Stimulated activated CD8-positive, alpha-beta memory T cell treated with anti-CD3 and anti-CD28 coated beads, Interleukin-2, amount 100 ng/mL, for 1 hour (primary cell): ENCODE results near the gene CEP72.

Experiments
- DNase-seq, 2 donors: peaks; one replicate each; pipeline ENCODE4 v3.0.0-alpha.2; 2020; ENCODE audit warnings: low read depth in 2 of 2

CEP72 gene

DNA sequence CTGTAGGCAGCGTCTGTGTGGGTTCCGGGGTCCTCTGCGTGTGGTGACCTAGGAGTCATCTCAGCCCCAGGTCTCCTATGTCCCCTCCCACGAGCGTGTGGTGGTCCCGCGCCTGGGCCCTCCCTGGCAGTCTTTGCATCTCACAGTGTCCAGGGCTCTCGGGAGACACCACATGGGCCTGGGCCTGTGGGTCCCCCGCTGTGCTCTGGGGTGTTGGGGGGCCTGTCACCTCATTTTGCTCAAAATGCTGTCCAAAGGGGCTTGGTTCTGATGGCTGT, 27.1 kb downstream of the CEP72 start:
- no peak for DNase-seq

DNA sequence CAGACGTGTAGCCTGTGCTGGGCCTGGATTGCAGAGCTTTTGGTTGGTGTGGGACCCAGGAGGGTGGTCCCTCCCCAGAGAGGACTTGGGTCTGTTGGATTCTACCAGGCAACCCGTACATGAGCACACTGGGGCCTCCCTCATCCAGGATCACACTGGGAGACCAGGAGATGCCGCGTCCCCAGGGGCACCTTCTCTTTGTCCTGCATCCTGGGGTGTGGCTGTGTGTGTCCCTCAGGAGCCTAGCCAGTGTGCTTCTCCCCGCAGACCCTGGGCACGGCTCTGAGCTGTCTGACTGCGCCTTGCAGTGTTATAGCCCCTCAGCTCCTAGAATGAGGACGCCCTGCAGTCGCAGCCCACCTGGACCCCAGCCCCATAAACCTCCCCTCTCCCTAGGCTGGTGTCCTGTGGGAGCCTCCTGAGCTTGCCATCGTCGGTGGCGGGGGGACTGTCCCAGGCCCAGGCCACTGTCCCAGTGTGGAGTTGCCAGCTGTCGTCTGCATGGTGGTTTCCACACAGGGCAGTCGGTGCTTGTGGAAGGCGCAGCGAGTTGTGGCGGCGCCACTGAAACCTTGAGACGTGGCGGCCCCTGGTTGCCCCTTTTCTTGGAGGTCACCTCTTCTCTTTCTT, 27.6 kb downstream of the CEP72 start:
- DNase-seq: no peak

DNA sequence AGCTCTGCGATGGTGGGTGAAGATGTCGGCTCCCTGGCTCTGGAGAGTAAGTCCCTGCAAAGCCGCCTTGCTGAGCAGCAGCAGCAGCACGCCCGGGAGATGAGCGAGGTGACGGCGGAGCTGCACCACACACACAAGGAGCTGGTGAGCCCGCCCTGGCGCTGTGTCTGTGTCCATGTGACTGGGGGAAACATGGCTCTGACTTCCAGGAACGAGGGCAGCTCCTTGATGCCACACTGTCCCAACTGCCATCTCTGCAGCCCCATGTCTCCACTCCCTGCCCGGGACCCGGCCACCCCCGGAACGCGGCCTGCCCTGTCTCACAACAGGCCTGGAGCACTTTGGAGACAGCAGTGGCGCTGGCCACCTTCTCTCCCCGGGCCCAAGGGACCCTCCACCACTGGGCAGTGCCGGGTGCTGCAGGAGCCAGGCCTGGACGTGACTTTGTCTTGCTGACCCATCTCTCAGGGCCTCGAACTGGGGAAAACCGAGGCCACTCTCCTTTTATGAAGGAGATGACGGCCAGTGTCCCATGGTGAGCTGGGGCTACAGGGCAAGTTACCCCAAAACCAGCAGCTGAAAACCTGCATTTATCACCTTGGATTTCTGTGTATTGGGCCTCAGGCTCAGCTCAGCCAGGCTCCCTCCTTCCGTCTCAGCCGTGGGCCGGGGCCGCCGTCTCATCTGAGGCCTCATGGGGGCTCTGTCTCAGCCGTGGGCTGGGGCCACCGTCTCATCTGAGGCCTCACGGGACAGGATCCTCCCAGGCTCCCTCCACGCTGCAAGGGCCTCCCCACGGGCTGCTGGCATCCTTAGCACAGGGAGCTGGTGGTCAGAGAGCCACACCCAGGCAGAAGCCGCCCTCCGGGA, 28.6 kb downstream of the CEP72 start:
- DNase-seq: no peak

DNA sequence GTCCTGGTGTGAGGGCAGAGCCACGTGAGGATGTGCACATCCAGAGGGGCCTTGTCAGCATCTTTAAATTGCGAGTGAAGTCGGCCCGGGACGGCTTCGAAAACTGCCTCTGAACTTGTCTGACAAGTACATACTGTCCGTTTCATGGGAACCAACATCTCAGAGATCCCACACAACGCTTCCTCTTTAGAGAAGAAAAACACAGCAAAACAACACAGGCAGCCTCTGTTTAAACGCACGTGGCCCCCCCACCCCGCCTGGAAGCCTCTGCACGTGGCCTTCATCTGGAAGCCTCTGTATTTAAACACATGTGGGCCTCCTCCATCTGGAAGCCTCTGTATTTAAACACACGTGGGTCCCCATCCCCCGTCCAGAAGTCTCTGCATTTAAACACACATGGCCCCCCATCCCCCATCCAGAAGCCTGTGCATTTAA, 29.2 kb downstream of the CEP72 start:
- no peak for DNase-seq

DNA sequence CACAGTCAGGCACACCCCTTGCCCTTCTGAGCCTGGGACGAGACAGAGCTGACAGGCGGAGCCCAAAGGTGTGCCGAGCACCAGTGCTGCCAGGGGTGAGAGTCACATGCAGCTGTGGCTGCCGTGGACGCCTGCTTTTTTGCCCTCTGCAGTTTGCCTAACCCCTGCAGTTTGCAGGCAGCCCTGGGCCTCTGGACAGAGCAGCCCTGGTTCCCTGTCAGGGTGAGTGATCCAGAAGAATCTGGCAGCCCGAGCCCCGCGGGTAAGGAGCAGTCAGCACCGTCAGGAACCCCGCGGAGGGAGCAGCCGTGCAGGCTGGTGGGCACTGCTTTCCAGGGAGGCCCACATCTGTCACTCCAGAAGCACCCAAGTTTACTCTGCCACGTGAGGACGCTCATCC, 30.3 kb downstream of the CEP72 start:
- DNase-seq: no peak

DNA sequence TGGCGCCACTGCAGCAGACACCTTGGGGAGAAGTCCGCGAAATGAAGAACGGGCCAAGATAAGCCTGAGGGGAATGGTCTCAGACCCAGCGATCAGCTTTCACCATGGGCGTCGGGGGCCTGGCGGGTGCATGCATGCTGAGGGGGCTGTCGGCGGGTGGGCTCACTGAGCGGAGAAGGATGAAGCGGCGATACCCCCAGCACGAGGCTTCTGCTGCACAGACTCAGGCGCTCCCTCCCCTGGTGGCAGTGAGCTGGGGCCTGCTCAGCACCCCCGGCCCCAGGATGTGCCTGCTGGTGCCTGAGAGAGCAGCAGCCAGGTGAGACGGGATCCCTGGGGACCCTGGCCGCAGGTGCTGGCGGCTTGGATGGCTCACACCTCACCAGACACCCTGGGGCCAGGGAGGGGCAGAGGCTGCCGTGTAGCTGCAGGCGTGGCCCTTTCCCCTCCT, 31.2 kb downstream of the CEP72 start:
- no peak for DNase-seq

DNA sequence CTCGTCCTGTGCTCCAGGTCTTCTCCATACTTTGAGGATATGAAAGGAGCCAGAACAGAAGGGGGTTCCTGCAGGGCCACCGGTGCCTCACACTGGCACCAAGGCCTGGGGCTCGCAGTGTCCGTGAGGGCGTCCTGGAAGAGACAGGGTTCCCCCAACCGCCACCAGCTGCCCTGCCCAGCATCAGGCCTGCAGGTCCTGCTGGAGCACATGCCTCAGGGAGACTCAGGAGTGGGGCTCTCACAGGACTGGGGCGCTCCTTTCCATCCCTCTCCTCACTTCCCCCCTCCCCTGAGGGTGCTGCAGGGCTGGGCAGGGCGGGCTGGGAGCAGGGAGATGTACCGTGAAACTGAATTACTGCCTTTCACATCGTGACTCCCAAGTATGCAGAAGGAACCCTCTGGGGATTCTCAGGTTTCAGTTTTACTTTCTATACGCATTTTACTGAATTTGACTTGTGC, 31.7 kb downstream of the CEP72 start:
- DNase-seq: no peak

DNA sequence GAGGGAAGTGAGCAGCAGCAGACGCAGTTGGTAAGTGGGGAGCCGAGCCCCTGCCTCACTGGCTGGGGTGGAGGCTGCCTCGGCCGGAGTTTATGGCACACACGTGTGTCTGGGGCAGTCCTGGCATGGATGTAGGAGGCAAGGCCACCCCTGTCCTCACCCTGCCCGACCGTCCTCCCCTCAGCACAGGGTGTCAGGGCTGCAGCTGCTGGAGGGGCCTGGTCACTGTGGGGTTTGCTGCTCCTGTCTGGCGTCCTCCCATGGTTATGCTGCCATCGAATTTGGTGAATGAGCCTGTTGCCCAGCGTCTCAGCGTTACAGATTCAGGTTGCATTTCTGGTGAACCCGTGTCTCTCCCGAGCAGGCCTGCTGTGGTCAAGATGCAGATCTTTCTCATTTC, 32.4 kb downstream of the CEP72 start:
- no peak for DNase-seq

DNA sequence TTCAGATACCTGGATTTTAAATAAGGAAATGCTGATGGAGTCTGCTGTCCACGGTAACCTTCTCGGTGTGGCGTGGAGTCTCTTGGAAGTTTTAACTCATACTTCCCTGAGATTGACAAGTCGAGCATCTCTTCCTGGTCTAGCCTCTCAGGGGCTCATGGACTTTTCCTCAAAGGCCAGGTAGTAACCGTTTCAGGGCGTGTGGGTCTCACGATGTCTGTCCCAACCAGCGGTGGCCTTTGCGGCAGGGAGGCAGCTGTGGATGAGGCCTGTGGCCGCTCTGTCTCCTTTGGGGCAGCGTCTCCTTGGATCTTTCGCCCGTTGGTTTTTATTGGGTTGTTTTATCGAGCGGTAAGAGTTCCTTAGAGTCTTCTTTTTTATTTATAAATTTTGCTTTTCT, 32.8 kb downstream of the CEP72 start:
- no peak for DNase-seq

DNA sequence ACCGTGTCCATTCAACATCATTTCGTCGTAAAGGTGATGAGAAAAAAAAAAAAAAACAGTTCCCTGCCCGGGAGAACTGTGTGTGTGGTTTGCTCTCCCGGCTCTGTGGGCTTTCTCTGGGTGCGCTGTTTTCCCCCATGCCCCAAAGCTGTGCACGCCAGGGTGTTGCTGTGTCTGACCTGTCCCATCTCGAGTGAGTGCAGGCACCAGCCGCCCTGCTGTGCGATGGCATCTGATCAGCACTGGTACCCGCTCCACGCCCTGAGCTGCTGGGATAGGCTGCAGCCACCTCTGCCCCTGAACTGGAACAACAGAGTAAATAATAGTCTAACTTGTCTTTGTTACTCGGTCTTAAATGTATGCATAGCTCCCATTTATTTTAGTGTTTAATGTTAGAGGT, 33.3 kb downstream of the CEP72 start:
- no peak for DNase-seq

DNA sequence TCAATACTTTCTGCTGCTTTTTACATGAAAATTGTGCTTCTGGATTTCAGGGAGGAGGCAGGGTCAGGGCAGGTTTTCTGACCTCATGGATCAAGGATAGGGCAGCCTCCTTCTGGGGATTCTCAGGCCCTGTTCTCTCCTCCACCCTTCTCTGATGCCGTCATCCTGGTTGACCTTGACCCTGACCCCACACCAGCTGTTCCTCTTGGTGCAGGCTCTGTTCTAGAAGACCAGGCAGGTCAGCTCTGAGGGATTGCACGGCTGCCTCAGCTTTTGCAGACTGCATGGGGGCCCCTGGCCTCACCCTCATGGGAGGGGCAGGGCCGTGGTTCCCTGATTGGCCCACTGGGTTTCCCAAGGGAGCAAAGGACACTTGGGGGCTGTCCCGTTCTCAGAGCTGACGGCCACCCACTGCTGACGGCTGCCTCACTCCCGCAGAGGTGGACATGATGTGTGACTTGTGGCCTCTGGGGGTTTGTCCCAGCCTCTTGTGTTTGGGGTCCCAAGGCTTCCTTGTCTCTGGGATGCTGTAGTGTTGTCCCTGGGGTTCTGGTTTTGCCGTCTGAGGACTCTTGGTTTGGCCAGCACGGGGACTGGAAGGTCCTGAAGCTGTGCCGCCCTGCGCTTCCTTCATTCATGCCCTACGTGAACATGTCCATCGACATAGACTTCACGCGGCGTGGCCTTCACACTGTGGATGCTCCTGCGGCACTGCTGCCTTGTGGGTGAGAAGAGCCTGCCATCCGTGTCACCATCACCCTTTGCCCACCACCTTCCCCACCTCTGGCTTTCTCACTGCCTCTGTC, 34.5 kb downstream of the CEP72 start:
- DNase-seq: no peak

DNA sequence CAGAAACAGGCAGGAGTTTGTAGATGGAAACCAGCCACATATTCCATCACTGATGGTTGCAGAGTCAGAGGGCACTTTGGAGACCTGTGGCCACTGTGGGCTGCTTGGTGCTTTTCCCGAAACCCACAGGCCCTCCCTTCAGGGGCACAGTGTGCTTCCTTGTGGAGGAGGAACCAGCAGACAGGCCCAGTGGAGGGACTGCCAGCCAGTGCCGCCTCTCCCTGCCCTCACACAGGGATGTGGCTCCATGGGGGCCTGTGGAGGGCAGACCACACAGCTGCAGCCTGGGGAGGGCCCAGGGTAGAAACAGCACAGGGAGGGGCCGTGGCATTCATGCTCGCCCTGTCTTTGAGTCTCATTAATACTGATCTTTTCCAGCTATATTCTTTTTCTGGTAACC, 35.2 kb downstream of the CEP72 start:
- no peak for DNase-seq

DNA sequence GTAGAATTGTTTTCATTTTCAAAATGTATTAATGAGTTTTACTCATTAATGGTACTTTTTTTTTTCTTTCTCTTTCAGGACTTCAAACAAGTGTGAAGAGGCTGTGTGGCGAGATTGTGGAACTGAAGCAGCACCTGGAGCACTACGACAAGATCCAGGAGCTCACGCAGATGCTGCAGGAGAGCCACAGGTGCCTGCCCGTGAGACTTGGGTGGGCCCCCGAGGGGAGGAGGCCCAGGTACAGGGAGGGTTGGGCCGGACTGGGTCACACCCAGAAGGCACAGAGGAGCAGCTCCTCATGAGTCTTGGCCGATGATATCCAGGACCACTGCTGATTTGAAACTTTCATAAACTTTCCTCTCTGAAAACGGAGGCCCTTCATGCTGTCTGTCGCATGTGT, 35.6 kb downstream of the CEP72 start:
- DNase-seq: no peak

DNA sequence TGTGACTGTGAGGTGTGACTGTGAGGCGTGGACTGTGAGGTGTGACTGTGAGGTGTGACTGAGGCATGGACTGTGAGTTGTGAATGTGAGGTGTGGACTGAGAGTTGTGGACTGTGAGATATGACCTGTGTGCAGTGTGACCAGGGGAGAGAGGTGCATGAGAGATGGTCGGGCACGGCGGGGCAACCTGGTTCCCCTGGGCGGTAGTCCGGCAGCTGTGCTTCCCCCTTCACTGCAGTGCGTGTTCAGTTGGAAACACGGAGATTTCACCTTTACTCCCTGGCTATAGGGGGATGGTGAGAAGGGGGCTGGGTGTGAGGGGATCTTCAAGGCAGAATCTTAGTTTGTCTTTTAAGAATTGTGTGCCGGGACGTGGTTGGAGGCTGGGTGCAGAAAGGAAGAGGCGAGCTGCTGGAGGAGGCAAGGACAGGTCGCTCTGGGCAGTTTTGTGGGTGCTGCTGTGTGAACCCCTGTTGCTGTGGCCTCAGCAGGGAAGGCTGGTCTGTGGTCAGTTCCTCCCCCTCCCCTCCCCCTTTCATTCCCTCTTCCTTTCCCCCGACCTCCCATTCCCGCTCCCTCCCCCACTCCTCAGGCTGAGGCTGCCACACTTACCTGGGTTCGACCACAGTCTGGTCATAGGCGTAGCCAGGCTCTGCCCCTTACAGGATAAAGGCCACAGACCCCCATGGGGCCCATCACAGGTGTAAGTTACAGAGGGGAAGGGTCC, 39.3 kb downstream of the CEP72 start:
- DNase-seq: no peak

DNA sequence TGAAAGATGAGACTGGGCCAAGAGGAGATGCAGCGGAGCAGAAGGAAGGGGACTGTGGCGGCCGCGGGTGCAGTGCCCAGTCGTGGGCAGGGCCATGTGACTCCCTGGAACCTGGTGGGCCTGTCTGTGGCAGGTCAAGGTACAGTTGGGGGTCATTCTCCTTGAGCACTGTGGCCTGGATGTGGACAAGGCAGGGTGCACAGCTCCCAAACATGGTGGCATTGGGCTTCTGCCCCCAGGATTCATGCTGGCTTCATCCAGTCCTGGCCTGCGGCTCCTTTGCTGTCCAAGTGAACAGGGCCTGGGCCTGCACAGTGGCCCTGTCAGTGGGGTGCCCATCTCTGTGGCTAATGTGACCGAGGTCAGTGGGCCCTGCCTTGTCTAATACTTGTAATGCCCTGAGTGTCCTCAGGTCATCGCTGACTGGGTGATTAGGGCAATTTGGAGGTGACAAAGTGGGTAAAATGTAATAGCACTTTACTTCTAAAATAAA, 39.9 kb downstream of the CEP72 start:
- DNase-seq: no peak

DNA sequence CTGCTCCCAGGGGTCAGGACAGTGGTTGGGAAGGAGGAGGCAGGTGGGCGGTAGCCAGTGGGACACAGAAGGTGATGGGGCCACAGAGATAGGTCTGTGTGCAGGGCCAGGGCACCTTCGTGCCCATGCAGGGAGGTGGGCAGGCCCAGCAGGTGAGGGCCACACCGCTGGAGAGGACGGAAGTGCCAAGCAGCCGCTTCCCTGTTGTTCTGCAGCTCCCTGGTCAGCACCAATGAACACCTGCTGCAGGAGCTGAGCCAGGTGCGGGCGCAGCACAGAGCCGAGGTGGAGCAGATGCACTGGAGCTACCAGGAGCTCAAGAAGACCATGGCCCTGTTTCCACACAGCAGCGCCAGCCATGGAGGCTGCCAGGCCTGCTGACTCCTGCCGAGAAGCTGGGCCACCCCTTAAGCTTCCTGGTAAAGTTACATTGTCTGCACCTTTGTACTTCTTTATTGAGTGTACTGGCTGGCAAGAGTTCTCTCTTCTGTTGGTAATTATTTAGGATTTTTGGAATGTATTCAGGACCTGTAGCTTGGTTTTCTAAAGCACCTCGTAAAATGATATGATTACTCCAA, 40.7 kb downstream of the CEP72 start:
- no peak for DNase-seq

DNA sequence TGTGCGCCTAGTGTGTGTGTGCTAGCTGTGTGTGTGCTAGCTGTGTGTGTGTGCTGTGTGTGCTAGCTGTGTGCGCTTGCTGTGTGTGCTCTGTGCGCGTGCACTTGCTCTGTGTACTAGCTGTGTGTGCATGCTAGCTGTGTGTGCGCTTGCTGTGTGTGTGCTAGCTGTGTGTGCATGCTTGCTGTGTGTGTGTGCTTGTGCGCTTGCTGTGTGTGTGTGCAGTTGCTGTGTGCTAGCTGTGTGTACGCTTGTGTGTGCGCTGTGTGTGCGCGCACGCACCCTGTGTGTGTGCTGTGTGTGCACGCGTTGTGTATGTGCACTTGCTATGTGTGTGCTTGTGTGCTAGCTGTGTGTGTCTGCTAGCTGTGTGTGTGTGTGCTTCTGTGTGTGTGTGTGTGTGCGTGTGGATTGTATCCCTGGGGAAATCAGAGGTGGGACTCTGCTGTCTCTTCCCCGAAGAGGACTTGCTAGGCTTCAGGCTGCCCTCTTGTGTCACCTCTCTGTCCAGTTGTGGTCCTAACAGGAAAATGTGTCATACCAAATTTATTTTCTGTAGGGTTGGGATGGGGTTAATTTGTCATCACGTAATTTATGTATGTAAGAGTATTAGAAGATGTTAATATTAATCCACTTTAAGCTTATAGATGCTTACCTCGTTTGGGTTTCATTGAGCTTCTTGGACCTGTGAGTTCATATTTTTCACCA, 42.1 kb downstream of the CEP72 start:
- no peak for DNase-seq

DNA sequence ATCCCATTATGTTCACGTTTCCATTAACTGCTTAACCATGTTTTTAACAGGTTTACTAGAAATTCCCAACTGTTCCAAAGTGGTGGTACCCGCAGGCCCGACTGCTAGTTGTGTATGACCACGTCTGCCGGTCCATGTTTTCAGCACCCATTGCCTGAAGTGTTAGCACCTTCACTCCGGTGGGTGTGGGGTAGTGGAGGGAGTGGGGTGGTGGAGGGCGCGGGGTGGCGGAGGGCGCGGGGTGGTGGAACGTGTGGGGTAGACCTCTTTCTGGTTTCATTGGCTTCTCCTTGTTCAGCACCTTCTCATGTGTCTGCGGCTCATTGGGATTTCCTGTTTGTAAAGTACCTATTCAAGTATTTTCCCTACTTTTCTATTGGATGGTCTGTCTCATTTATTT, 43.3 kb downstream of the CEP72 start:
- DNase-seq: no peak

DNA sequence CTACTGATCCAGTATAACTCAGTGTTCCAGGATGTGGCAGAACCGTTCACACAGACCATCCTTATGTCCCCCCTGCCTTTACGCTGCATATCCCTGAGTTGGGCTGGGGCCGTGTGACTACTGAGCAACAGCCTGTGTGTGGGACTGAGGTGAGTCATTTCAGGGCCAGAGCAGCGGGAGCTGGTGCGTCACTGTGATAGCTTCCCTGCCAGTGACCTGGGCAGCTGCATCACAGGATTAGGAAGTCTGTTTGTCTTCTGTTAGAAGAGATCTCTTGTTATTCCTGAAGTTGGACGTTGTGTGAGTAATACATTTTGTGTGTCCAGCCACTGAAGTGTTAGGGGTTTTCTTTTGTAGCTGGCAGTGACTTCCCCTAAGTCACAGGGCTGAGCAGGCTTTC, 45.4 kb downstream of the CEP72 start:
- no peak for DNase-seq

DNA sequence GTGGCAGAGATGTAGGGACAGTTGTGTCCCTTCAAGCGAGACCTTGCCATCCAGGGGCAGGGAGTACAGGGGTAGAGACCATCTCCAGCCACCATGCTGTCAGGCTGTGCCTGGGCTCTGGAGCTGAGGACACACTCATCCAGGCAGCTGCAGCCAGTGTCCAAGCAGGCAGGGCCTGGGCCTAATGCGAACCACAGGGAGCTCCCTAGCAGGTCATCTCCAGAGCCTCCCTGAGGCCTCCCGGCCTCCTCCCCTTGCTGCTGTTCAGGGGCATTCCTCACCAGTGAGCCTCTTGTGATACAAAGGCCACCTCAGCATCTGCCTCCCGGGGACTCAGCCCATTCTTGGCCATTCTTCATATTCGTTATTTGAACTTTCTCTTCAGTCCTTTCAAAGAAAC, 46.0 kb downstream of the CEP72 start:
- DNase-seq: no peak
